ENCODE measurements around the gene USP1. TPM values are rescaled to one million over a fixed set of nuclear protein-coding genes. Genes with fewer than 3 reads are reported as not detected.

The USP1 gene
- total RNA-seq, 2 donors from 2014 or later, result 19.8 to 27.9 TPM

- Histone ChIP-seq H3K4me3 (no peak overlapping the region), H3K9me3 (no peaks in the 10 kb centered on the region), H3K36me3 (no peaks in the 10 kb centered on the region), H3K27ac (no peak overlapping the region), H3K4me1 (ENCODE audit: control insufficient read depth in 1 of 2, low read depth in 2 of 2) (no peaks in the 10 kb centered on the region), H3K27me3 (replicated peaks; ENCODE audit: insufficient read depth) (no peaks in the 10 kb centered on the region)
- ATAC-seq (ENCODE audit: insufficient number of reproducible peaks, low FRiP score, low read depth), result no peak
- no peak for TF ChIP-seq CTCF (IDR thresholded peaks at IDR 0.05)
- DNase-seq (ENCODE audit: low spot score), result no peak
Measured at GRCh38 chr1:62425041-62425440, 11.8 kb upstream of the USP1 start.

GRCh38 chr1:62426237-62426636 is 10.6 kb upstream of the USP1 start:
- H3K27ac ChIP-seq, result no peak overlapping the region
- no peak overlapping the region for H3K4me3 ChIP-seq
- ATAC-seq (ENCODE audit: insufficient number of reproducible peaks, low FRiP score, low read depth), result no peak

GRCh38 chr1:62426794-62427193 is 10.1 kb upstream of the USP1 start:
- Histone ChIP-seq H3K27ac (no peak overlapping the region), H3K4me3 (no peak overlapping the region), H3K36me3 (no peaks in the 10 kb centered on the region), H3K9me3 (no peaks in the 10 kb centered on the region), H3K27me3 (replicated peaks; ENCODE audit: insufficient read depth) (no peaks in the 10 kb centered on the region), H3K4me1 (ENCODE audit: control insufficient read depth in 1 of 2, low read depth in 2 of 2) (no peaks in the 10 kb centered on the region)
- ATAC-seq (ENCODE audit: insufficient number of reproducible peaks, low FRiP score, low read depth) (no peak), DNase-seq (ENCODE audit: low spot score) (no peak)
- no peak for TF ChIP-seq CTCF (IDR thresholded peaks at IDR 0.05)

More at GRCh38 chr1:62426237-62426636, 10.6 kb upstream of the USP1 start:
- no peaks in the 10 kb centered on the region for H3K9me3 ChIP-seq
- H3K36me3 ChIP-seq, result no peaks in the 10 kb centered on the region
- H3K27me3 ChIP-seq (replicated peaks; ENCODE audit: insufficient read depth), result no peaks in the 10 kb centered on the region
- no peak for TF ChIP-seq CTCF (IDR thresholded peaks at IDR 0.05)
- no peak for DNase-seq (ENCODE audit: low spot score)
- H3K4me1 ChIP-seq (ENCODE audit: control insufficient read depth in 1 of 2, low read depth in 2 of 2), result no peaks in the 10 kb centered on the region

- Histone ChIP-seq H3K36me3 (no peaks in the 10 kb centered on the region), H3K9me3 (no peaks in the 10 kb centered on the region), H3K4me1 (ENCODE audit: control insufficient read depth in 1 of 2, low read depth in 2 of 2) (no peaks in the 10 kb centered on the region), H3K27me3 (replicated peaks; ENCODE audit: insufficient read depth) (no peaks in the 10 kb centered on the region), H3K4me3 (no peak overlapping the region), H3K27ac (no peak overlapping the region)
- no peak for TF ChIP-seq CTCF (IDR thresholded peaks at IDR 0.05)
- ATAC-seq (ENCODE audit: insufficient number of reproducible peaks, low FRiP score, low read depth) (no peak), DNase-seq (ENCODE audit: low spot score) (no peak)
Measured at GRCh38 chr1:62428351-62428750, 8.5 kb upstream of the USP1 start.

GRCh38 chr1:62429581-62429980 is 7.3 kb upstream of the USP1 start:
- no peak for TF ChIP-seq CTCF (IDR thresholded peaks at IDR 0.05)
- no peak for ATAC-seq (ENCODE audit: insufficient number of reproducible peaks, low FRiP score, low read depth)
- H3K36me3 ChIP-seq, result no peaks in the 10 kb centered on the region
- no peaks in the 10 kb centered on the region for H3K4me1 ChIP-seq (ENCODE audit: control insufficient read depth in 1 of 2, low read depth in 2 of 2)
- no peaks in the 10 kb centered on the region for H3K27me3 ChIP-seq (replicated peaks; ENCODE audit: insufficient read depth)
- no peak for DNase-seq (ENCODE audit: low spot score)
- H3K9me3 ChIP-seq, result no peaks in the 10 kb centered on the region
- H3K27ac ChIP-seq, result no peak overlapping the region
- no peak overlapping the region for H3K4me3 ChIP-seq
